Measurements from ENCODE around the gene EPC2.
A peak's percentile ranks its signal among the peaks of the same experiment; 100 is the strongest.

Gene EPC2, protein sequence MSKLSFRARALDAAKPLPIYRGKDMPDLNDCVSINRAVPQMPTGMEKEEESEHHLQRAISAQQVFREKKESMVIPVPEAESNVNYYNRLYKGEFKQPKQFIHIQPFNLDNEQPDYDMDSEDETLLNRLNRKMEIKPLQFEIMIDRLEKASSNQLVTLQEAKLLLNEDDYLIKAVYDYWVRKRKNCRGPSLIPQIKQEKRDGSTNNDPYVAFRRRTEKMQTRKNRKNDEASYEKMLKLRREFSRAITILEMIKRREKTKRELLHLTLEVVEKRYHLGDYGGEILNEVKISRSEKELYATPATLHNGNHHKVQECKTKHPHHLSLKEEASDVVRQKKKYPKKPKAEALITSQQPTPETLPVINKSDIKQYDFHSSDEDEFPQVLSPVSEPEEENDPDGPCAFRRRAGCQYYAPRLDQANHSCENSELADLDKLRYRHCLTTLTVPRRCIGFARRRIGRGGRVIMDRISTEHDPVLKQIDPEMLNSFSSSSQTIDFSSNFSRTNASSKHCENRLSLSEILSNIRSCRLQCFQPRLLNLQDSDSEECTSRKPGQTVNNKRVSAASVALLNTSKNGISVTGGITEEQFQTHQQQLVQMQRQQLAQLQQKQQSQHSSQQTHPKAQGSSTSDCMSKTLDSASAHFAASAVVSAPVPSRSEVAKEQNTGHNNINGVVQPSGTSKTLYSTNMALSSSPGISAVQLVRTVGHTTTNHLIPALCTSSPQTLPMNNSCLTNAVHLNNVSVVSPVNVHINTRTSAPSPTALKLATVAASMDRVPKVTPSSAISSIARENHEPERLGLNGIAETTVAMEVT

DNA sequence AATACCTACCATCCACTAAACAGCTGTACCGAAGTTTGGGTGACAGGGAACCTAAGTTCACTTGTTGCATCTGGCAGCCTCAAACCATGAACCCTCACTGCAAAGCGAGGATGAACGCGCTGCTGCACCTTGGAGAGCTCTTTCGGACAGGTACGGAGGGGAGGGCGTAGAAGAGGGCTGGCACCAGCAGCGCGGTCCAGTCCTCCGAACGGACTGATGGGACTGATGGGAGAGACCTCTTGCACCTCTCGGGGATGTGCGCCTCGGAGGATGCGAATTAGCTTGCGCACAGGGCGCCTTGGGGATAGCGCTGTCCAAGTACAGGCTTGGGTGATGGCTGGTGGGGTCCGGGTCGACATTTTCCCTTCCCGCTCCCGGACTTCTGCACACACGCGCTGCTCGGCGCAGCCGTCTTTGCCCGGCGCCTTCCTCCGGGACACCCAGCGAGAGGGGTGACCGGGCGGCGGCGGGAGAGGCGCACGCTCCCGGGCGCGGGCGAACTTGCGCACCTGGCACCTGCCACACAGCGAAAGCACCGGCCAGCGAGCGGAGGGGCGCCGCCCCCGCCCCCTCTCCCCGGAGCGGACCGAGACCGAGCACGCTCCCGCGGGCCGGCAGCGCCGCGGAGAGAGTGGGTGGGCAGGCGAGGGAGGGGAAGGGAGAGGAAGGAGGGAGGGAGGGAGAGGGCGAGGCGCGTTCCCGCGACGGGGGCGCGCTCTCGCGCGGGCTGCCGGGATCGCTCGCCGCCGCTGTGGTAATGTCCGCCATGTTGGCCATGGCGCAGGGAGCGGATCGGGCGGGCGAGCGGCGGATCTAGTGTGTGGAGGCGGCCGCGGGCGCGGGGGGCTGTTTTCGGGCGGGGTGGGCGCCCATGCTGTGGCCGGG is at the start of gene EPC2:
Gene EPC2 (plus strand): TSS at position 754 of the 885 bp plus-strand sequence. CDS start 267 bp downstream, outside the sequence.
- peak; percentile 85 for DNase-seq

DNA sequence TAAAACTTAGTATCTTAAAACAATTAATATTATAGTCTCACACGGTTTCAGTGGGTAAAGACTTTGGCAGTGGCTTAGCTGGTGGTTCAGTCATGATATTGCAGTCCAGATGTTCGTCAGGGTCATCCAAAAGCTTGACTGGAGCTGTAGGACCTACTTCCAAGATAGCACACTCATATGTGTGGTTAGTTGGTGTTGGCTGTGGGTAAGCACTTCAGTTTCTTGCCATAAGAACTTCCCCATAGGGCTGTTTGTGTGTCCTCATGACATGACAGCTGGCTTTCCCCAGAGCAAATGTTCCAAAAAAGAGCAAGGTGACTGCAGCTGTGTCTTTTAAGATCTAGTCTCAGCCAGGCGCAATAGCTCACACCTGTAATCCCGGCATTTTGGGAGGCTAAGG is 48.5 kb upstream of the EPC2 start:
- DNase-seq, result no peak

DNA sequence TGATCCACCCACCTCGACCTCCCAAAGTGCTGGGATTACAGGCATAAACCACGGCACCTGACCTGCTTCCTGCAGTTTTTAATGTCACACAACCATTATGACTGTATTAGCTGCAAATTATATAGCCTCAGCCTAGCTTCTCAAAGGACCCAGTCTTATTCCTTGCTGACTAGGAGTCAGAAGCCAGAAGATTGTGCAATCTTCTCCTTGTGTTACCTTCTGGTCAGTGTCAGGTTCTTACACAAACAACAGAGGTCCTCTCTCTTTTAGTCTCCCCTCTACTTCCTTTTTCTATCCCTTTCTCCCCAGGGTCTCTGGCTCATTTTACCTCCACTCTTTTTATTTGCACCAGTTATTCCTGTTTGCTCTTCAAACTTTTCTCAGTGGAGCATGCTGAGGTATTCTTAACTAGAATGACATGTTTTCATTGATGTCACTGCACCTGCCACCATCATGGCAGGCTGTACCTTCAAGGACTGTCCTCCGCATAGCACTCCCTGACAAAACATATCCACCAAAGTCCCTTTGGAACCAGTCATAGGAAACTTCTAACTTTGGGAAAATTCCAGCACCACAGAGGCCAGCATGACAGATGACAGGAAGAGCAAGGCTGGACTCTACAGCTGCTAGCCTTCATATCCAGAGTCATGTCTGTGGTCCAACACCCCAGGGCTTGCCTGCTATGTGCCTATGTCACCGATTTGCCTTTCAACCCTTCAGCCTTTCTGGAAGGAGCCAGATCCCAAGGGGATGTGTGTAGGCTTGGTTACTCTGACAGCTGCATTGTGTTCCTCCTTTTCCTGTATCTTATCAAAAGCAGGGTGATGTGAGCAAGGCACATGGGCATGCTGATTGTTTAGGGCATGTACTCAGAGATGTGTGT is 45.2 kb upstream of the EPC2 start:
- no peak for DNase-seq

DNA sequence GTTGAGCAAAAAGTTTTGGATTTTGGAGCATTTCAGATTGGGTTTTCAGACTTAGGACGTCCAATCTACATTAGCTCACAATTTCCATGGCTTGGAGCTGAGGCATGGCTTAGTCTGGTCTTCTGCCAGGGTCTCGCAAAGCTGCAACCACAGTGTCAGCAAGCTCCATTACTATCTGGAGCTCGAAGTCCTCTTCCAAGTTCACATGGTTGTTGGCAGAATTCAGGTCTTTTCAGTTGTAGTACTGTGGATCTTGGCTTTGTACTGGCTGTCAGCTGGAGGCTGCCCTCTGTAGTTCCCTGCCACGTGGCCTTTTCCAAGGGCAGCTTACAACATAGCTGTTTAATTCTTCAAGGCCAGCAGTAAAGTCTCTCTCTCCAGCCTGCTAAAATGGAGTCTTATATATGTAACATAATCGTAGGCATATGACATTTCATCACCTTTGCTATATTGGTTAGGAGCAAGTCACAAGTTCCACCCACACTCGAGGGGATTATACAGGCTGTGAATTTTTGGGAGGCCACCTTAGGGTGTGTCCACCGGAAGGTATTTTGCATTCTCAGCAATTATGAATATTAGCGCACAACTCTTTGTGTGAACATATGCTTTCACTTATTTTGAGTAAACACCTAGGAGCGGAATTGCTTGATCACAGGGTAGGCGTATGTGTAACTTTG is 41.5 kb upstream of the EPC2 start:
- no peak for DNase-seq

DNA sequence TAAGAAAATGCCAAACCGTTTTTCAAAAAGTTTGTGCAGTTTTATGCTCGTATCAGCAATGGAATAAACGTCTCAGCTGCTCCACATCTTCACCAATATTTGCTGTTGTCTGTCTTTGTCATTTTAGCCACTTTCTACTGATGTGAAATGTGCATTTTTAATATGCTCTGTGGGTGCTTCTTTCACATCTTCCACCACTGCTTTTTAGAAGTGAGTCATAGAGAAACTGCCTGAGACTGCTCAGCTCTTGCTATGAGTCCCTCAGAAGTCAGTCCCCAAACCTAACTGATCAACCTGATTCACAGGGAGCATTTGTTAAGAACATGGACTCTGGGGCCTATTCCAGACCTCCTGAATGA is 41.0 kb upstream of the EPC2 start:
- DNase-seq, result no peak

DNA sequence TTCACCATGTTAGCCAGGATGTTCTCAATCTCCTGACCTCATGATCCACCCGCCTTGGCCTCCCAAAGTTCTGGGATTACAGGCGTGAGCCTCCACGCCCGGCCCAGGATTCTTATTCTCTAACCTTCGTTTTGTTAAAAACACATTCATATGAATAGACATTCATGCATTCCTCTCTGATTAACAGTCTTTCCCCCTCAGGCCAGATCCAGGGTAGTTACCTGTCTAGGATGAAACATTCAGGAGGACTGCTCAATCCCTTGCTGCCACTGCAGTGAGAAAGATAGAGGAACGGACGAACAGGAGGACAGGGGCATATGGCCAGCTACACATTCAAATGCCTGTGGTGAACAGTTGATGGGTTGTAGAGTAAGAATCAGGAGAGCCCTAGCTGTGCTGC is 39.6 kb upstream of the EPC2 start:
- DNase-seq, result no peak

DNA sequence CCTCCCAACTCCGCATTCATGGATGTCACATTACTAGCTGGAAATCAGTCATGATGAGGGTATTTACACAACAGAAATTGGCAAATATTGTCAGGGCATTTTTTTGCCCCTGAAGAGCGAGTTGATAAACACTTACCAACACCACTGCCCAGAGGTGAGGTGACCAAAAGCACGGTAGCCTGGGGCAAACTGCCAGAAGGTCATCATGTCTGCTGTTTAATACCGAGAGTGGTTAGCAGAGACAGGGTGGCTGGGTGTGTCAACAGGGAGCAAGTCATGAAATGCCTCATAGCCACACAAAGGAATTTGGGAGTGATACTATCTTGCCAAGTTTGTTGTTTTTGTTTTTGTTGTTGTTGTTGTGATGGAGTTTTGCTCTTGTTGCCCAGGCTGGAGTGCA is 37.0 kb upstream of the EPC2 start:
- no peak for DNase-seq

DNA sequence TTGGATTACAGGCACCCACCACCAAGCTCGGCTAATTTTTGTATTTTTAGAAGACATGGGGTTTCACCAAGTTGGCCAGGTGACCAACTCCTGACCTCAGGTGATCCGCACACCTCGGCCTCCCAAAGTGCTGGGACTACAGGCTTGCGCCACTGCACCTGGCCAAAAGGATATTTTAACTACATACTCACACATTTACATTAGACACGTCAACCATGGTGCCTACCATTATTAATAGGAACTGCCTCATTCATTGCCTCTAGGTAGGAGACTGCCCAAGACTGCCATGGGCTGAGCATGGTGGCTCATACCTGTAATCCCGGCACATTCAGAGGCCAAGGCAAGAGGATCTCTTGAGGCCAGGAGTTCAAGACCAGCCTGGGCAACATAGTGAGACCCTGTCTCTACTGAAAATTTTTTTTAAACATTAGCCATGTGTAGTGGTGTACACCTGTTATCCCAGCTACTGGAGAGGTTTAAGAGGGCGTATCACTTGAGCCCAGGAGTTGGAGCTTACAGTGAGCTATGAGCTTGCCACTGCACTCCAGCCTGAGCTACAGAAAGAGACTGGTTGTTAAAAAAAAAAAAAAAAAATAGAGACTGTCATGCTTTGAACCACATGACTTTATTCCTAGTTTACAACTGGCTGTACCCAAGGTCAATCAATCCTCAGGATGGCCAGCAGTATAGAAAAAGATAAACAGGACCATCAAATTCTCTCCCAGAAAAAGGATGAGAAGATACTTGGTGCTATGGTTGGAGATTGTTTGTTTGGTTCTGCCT is 31.1 kb upstream of the EPC2 start:
- DNase-seq, result no peak

DNA sequence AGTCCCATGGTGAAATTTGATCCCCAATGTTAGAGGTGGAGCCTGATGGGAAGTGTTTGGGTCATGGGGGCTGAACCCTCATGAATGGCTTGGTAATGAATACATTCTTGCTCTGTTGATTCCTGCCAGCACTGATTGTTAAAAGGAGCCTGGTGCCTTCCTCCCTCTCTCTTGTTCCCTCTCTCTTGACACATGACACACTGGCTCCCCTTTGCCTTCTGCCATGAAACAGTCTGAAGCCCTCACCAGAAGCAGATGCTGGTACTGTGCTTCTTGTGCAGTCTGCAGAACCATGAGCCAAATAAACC is 30.6 kb upstream of the EPC2 start:
- DNase-seq, result no peak

DNA sequence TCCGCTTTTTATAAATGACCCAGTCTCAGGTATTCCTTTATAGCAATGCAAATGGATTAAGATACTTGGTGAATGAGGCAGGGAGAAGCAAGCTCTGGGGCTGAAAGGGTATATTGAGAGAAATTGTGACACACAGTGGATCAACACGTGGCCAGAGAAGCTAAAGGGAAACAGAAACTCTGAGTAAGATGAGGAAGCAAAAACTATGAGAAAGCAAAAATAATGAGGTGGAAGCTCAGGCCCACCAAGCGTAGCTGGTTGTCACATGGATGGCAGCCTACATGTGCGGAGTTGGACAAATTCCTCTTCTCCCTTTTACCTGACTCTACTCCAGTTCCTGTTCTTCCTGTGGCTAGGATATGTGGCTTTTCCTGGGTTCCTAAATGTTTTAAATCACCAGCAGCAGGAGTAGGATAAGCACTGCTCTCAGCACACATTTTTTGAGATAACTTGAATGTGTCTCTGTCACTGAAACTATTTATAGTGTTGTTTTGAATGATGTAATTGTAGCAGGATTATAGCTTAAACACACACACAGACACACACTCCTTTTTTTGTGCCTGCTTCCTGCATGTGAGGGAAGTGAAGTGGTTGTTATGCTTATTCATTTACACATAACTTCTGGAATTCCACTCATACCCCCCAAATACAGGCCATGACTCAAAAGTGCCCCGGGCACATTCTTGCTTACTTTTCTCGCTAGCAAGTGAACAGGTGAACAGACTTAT is 30.1 kb upstream of the EPC2 start:
- DNase-seq, result peak; percentile 49

DNA sequence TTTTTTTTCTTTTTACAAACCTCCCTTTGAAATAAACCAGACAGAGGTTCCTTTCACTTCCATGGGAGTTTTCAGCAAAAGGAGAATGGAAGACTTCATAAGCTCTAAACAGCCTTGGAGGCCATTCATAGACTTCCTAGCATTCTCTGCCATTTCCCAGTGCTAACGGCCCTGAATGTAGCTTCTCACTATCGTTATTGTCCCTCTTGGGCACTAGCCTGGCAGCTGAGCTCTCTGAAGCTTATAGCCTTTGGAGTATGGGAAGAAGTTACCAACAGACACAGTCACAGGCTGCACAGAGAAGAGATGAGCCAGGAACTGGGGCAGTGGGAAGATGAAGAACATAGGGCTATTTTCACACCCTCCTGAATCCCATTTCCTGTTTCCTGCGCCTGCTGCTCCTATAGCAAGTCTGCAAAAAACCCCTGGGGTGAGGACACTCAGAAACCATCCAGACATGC is 29.1 kb upstream of the EPC2 start:
- no peak for DNase-seq

DNA sequence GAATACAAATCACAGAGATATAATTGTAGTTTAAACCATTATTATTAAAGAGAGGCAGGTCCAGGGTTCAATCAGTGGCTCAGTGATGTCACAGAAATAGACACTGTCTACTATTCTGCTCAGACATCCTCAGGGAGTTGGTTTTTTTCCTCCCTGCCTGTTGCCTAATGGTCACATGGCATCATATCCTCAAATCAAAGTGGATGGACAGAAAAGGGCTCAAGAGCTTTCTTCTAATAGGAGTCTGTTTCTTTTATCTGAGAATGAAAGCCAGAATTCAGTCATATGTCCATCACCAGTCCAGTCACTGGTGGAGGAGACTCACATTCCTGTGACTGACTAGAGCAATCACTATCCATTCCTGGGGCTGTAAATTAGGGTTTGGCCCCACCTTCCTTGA is 27.9 kb upstream of the EPC2 start:
- no peak for DNase-seq

DNA sequence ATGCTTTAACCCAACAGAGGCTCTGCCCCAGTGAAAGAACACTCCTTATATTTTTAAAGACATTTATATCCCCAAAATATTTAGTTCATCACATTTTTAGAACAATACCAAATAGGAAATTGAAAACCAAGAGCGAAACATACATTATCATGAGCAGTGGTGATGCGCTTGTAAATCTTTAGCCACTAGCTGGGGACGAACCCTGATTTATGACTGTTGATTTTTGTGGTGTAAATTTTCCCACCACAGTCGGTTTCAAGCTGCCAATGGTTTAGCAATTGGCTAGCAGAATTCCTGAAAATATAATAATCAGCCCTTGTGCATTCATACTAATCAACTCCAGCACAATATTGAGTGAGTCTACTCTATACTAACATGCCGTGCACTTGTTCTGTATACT is 27.3 kb upstream of the EPC2 start:
- DNase-seq, result no peak

DNA sequence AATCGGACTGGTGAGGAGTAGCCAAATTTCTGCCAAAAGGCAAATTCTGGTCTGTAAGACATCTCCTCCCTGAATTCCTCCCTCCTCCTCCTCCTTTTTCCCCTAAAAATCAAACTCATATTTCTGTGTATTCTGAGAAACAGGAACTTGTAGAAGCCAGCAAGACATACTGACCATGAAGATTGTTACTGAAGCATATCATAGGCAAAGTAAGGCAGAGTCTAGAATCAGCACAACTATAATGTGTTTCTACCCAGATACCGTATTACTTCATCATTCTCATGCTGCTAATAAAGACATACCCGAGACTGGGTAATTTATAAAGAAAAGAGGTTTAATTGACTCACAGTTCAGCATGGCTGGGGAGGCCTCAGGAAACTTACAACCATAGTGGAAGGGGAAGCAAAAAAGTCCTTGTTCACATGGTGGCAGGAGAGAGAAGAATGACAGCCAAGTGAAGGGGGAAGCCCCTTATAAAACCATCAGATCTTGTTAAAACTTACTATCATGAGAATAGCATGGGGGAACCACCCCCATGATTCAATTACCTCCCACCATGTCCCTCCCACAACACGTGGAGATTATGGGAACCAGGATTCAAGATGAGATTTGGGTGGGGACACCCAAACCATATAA is 24.9 kb upstream of the EPC2 start:
- no peak for DNase-seq

DNA sequence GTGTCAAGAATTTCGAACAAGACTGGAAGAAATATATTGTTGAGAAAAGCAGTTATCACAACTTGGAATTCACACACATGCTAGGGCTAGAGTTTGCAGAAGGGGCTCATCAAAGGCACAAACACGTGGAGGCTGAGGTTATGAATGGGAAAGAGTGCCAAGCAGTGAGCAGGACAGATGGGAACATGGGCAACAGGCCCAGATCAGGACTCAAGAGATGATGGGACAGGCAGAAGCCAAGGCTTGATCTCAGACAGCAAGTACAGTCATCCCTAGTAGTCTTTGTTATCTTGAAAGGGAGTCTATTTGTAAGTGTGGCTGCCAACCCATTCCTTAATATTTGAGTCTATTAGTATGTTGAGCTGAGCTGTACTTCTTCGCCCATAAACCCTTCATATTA is 22.2 kb upstream of the EPC2 start:
- DNase-seq, result no peak

DNA sequence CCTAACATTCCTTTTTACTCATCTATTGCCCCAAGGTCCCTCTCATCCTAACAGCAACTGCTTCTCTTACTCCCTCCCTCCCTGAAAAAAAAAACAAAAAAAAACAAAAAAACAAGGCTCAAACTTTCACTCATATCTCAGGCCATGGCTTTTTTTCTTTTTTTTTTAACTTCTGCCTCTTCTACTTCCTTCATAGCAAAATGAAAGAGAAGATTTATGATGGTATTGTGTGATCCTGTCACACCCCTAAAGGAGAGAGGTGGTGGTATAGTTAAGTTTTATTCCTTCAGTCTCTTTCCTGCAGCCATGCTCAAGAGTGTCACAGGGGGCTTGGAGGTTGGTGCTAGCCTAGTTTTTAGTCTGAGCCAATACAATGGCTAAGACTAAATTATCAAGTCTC is 21.5 kb upstream of the EPC2 start:
- no peak for DNase-seq

DNA sequence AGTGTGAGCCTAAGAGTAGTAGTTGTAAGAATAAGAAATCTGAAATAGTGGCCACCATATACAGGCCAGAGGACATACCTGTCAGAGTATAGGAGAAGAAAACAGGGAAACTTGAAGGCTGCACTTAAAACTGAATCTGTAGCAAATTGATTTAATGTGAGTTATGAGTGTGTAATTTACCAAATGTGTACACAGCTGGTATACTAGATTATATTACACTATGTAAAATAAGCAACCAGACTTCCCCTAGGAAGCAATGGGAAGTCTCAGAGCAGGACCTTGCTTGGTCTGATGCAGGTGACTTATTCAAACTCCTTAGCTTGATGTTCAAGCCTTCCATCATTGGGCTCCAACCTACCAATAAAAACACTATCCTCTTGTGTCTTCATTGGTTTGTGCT is 17.3 kb upstream of the EPC2 start:
- DNase-seq, result no peak

DNA sequence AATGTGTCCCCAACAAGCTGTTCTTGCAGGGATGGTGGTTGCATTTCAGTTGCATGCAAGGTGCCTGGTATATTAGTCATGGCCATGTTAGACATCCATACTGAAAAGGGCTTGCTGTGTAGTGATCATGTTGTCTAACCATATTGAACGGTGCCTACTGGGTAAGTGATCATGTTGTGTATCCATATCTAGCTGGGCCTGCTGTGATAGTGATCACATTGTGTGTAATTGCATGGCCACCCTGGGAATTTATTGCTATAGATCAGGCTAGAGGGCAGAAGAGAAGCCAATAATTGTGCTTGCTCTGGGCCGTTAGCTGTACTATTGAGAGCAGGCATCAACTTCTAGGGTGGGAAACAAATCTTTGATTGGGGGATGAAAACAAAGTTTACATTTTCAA is 9.8 kb upstream of the EPC2 start:
- no peak for DNase-seq

DNA sequence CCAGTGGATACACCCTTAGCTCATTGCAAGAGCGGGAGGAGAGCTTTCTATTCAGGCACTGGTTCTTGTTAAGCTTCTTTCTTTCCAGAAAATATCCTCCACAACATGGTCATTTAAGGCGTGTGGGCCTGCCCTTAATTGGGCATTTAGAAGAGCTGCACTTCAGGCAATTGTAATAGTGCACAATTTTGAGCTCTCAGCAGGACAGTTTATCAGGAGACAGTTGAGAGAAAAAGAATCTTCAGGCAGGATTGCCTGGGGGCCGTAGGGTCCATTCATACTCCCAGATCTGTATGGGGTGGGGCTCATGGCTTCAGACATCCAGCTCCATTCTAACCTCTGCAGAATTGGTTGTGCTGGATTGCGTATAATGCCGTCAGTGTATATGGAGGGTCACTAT is 6.0 kb upstream of the EPC2 start:
- no peak for DNase-seq

DNA sequence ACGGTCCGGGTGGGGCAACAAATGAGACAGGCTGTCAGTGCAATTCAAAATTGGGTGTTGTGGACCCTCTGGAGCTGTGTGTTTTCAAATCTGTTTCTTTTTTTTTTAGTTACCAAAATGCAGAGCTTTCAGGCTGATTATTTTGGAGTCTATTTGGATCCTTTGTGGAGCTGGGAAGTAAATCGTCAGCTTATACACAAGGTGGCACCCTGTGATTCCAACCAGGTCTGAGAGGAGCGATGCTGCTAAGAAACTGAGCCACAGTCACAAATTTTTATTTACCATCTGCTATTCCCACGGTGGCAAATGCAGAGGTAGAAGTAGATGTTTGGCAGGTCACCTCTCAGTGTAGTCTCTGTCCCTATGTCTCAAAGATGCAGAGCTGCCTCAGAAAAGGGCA is 3.8 kb upstream of the EPC2 start:
- DNase-seq, result peak; percentile 11
